Body of pancreas (tissue), 4 donors: Measurements from ENCODE around the gene KRT35. TPM values are rescaled to one million over a fixed set of nuclear protein-coding genes. Genes with fewer than 3 reads are reported as not detected.

Experiments used
- ATAC-seq: fragments of 150-250 bp; one replicate; pipeline ENCODE4 v1.9.1; 2016
- DNase-seq, 4 donors: peaks; one replicate each; pipeline ENCODE4 v3.0.0-alpha.2; 2019
- H3K27ac ChIP-seq, 4 donors: fragments of 200-600 bp; sonication (generic); 1 replicate in 3 of 4; 2 replicates in 1 of 4; pipeline versions ENCODE4 v1.5.1 to v1.6.1; 2016 to 2019; ENCODE audit warnings: mild to moderate bottlenecking in 1 of 4, mixed read lengths in 1 of 4, moderate library complexity in 1 of 4
- H3K27me3 ChIP-seq, 2 donors: fragments of 200-600 bp; sonication (generic); one replicate each; pipeline ENCODE4 v1.6.0; 2016; ENCODE audit warnings: mild to moderate bottlenecking in 1 of 2
- H3K36me3 ChIP-seq, 2 donors: fragments of 200-600 bp; sonication (generic); replicated peaks in 1 of 2; 2 replicates each; pipeline ENCODE4 v1.5.1; 2016; ENCODE audit warnings: low read depth in 2 of 2; ENCODE audit not compliant: insufficient read depth in 1 of 2
- H3K4me1 ChIP-seq: fragments of 200-600 bp; sonication (generic); one replicate; pipeline ENCODE4 v1.6.0; 2016
- H3K4me3 ChIP-seq, 2 donors: fragments of 200-600 bp; sonication (generic); 1 replicate in 1 of 2; 2 replicates in 1 of 2; pipeline ENCODE4 v1.5.1; 2016 to 2019
- H3K9me3 ChIP-seq, 3 donors: fragments of 200-600 bp; sonication (generic); 1 replicate in 2 of 3; 2 replicates in 1 of 3; pipeline ENCODE4 v1.5.1; 2016
- POLR2A ChIP-seq, 3 donors: fragments of 450-650 bp; IDR thresholded peaks; one replicate each; pipeline ENCODE4 v1.6.1; 2016; ENCODE audit warnings: antibody characterized with exemption in 3 of 3, mild to moderate bottlenecking in 2 of 3
- WGBS, 2 donors: methylation state at CpG; one replicate each; pipeline ENCODE4 v1.1.5; 2017; 5-methylcytosine and 5-hydroxymethylcytosine counted together
- intact Hi-C: fragments of 100-400 bp; cut with DNase I; formaldehyde crosslinking; loops from one replicate; pipeline ENCODE4 v1.15.1; 2023
- total RNA-seq, 2 donors: library from RNA; depleted of rRNA; stranded (reverse); fragments of >200 nt; gene quantifications; one replicate each; pipeline ENCODE4 v1.1.0, GENCODE V29; 2016
- TF ChIP-seq, protein P1 (sequence below), 7 experiments: fragments of 450-650 bp in 4 of 7; fragments of 200-600 bp in 3 of 7; sonication (generic) in 3 of 7; IDR thresholded peaks; one replicate each; pipeline ENCODE4 v1.5.1; 2016 to 2019; ENCODE audit warnings: antibody characterized with exemption in 7 of 7

Gene KRT35
- total RNA-seq, 2 donors from 2014 or later = not detected

DNA sequence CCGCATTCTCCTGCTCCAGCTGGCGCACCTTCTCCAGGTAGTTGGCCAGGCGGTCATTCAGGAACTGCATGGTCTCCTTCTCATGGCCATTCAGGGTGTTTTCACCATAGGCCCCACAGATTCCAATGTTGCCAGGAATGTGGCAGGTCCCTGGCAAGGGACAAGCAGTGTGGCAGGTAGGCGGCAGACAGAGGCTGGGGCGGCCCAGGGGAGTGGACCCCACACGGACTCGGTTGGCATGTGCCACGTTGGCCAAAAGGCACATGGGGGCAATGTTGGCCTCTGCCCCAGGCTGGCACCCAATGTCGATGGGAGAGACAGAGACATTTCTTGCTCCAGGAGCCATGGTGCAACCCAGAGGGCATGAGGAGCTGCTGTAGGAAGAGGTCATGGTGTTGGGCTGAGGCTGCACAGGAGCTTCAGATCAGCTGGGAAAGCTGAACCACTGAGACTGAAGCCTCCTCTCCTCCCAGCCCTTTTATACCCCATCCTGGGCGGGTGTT, 40.4 kb downstream of the KRT35 start, which contains the start of gene KRT38:
Gene KRT38, minus strand, starts transcription at position 453 of the 503 bp plus-strand sequence. Its CDS starts 62 bp downstream, at position 391.
- no peak for ATAC-seq
- H3K36me3 ChIP-seq = no peaks in the 10 kb centered on the region
- no peaks in the 10 kb centered on the region for H3K27me3 ChIP-seq
- no peaks in the 10 kb centered on the region for H3K4me1 ChIP-seq
- no peaks in the 10 kb centered on the region for H3K9me3 ChIP-seq
- no peak within 1 kb of the TSS for H3K4me3 ChIP-seq
- TF ChIP-seq POLR2A (IDR thresholded peaks at IDR 0.05) = no peak
- TF ChIP-seq, protein P1, sequence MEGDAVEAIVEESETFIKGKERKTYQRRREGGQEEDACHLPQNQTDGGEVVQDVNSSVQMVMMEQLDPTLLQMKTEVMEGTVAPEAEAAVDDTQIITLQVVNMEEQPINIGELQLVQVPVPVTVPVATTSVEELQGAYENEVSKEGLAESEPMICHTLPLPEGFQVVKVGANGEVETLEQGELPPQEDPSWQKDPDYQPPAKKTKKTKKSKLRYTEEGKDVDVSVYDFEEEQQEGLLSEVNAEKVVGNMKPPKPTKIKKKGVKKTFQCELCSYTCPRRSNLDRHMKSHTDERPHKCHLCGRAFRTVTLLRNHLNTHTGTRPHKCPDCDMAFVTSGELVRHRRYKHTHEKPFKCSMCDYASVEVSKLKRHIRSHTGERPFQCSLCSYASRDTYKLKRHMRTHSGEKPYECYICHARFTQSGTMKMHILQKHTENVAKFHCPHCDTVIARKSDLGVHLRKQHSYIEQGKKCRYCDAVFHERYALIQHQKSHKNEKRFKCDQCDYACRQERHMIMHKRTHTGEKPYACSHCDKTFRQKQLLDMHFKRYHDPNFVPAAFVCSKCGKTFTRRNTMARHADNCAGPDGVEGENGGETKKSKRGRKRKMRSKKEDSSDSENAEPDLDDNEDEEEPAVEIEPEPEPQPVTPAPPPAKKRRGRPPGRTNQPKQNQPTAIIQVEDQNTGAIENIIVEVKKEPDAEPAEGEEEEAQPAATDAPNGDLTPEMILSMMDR (IDR thresholded peaks at IDR 0.05) = no peak
- no peak within 1 kb of the TSS for H3K27ac ChIP-seq
- 73 to 97% methylated on average over 4 to 10 of the region's 10 CpGs for WGBS, 2 donors
- no peak for DNase-seq
- intact Hi-C loops = no loop called here

DNA sequence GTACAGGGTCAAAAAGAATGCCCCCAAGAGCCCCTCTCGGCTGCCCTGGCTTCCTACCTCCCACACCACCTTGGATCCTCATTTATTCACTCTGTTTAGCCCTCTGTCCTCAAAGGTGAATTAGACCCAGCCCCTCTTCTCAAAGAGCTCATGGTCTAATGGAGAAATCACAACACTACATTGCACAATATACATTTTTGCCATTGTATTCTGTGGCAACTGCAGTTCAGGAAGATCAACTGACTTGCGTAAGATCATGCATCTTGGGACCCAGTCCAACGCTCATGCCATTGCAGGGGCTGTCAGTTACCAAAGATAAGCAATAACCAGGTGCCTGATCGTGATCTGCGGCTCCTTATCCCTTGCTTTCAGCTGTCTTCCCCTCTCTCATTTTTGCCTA, 41.6 kb downstream of the KRT35 start:
- H3K4me1 ChIP-seq = no peaks in the 10 kb centered on the region
- ATAC-seq (no peak), DNase-seq (no peak)
- H3K27me3 ChIP-seq = no peaks in the 10 kb centered on the region
- TF ChIP-seq, protein P1 (IDR thresholded peaks at IDR 0.05) = no peak
- TF ChIP-seq POLR2A (IDR thresholded peaks at IDR 0.05) = no peak
- H3K27ac ChIP-seq = no peak overlapping the region
- no peaks in the 10 kb centered on the region for H3K36me3 ChIP-seq
- 57 to 60% methylated on average over 5 of the region's 5 CpGs for WGBS, 2 donors
- H3K9me3 ChIP-seq = no peaks in the 10 kb centered on the region
- intact Hi-C loops = no loop called here
- H3K4me3 ChIP-seq = no peak overlapping the region

DNA sequence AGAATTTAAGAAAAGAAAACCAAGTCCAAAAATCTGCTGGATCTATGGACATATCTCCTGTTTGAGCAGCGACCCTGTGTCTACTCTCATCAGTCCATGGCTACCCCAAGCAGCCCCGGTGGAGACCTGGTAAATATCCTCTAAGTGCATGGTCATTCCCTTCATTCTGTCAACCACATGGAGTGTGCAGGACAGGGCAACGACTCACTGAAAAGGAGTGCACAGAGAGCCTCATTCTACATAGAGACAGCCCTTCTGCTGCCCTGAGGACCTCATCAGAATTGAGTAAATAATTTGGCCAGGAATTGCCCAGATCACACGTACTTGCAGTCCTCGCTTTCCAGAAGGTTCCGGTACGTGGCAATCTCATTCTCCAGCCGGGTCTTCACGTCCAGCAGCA, 43.2 kb downstream of the KRT35 start:
- no peaks in the 10 kb centered on the region for H3K4me1 ChIP-seq
- intact Hi-C loops = no loop called here
- H3K36me3 ChIP-seq = no peaks in the 10 kb centered on the region
- H3K27me3 ChIP-seq = no peaks in the 10 kb centered on the region
- no peak for DNase-seq
- H3K4me3 ChIP-seq = no peak overlapping the region
- no peak for ATAC-seq
- TF ChIP-seq, protein P1 (IDR thresholded peaks at IDR 0.05) = no peak
- TF ChIP-seq POLR2A (IDR thresholded peaks at IDR 0.05) = no peak
- WGBS, 2 donors = 74 to 77% methylated on average over 9 of the region's 9 CpGs
- H3K9me3 ChIP-seq = no peaks in the 10 kb centered on the region
- H3K27ac ChIP-seq = no peak overlapping the region

DNA sequence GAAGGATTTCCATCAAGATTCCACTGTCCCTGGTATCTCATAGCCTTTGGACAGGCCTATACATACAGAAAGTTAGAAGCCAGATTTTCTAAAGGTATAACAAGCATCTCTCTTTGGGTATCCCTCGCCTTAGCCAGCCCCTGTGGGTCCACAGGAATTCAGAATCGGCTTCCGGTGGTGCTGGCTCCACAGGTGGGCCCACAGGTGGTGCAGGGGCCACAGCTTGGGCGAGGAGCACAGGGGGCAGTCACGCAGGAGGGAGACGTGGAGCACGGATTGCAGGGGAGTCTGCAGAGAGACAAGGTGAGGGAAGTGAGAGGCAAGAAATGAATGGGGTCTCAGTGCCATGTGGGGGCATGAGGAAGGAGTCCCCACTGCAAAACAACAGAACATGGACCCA, 43.7 kb downstream of the KRT35 start:
- H3K4me3 ChIP-seq = no peak overlapping the region
- intact Hi-C loops = no loop called here
- no peak overlapping the region for H3K27ac ChIP-seq
- WGBS, 2 donors = 61 to 68% methylated on average over 7 of the region's 7 CpGs
- ATAC-seq = no peak
- H3K4me1 ChIP-seq = no peaks in the 10 kb centered on the region
- no peak for DNase-seq
- TF ChIP-seq, protein P1 (IDR thresholded peaks at IDR 0.05) = no peak
- no peak for TF ChIP-seq POLR2A (IDR thresholded peaks at IDR 0.05)
- H3K36me3 ChIP-seq = no peaks in the 10 kb centered on the region
- no peaks in the 10 kb centered on the region for H3K9me3 ChIP-seq
- H3K27me3 ChIP-seq = no peaks in the 10 kb centered on the region

DNA sequence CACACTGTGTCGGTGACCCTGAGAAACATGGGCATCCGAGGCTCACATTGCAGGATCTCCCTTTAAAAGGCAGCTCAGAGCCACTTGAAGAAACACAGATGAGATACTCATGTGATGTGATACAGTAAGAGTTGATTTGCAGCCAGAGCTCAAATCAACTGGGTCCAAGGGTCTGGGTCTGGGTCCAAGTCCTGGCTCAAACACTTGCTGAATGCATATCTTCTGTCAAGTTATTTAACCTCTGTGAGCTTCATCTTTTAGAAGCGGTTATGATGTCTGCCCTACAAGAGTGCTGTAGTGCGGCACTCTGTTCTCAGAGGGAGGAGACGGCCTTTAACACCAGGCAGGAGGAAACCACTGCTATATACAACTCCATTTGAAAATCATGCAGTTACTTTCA, 46.5 kb downstream of the KRT35 start:
- no peak for TF ChIP-seq POLR2A (IDR thresholded peaks at IDR 0.05)
- TF ChIP-seq, protein P1 (IDR thresholded peaks at IDR 0.05) = no peak
- intact Hi-C loops = no loop called here

More for the DNA sequence above, 46.5 kb downstream of the KRT35 start:
- Histone ChIP-seq H3K27me3 (no peaks in the 10 kb centered on the region), H3K4me3 (no peak overlapping the region), H3K27ac (no peak overlapping the region), H3K36me3 (no peaks in the 10 kb centered on the region), H3K4me1 (no peaks in the 10 kb centered on the region), H3K9me3 (no peaks in the 10 kb centered on the region)
- DNase-seq (no peak), ATAC-seq (no peak)
- 62 to 75% methylated on average over 5 of the region's 5 CpGs for WGBS, 2 donors
